Thyroid gland (tissue), 4 donors: ENCODE measurements around the gene RNF7.

Source experiments
- CTCF ChIP-seq, 6 experiments: fragments of 200-600 bp in 3 of 6; fragments of 450-650 bp in 3 of 6; sonication (generic) in 3 of 6; IDR thresholded peaks; one replicate each; pipeline ENCODE4 v1.5.1; 2016 to 2019; ENCODE audit warnings: antibody characterized with exemption in 6 of 6, mild to moderate bottlenecking in 2 of 6, inconsistent platforms in 1 of 6, moderate library complexity in 1 of 6
- POLR2A ChIP-seq, 2 donors: fragments of 450-650 bp; IDR thresholded peaks; one replicate each; pipeline ENCODE4 v1.6.1; 2017; ENCODE audit warnings: antibody characterized with exemption in 2 of 2, mild to moderate bottlenecking in 2 of 2, moderate library complexity in 1 of 2

GRCh38 chr3:141764045-141764444 is 25.9 kb downstream of the RNF7 start:
- no peak for TF ChIP-seq CTCF (IDR thresholded peaks at IDR 0.05)
- TF ChIP-seq POLR2A (IDR thresholded peaks at IDR 0.05): no peak
